ENCODE results near the gene KMT5B.
A peak's percentile ranks its signal among the peaks of the same experiment; 100 is the strongest.
"Not testable (repeated sequence)": the region's sequence is repeated elsewhere in the genome, so short reads cannot be mapped to it uniquely, and the experiment has no call there.

The KMT5B gene

GRCh38 chr11:68213135-68213515 is at the start of gene KMT5B:
Gene KMT5B, minus strand, starts transcription at chr11:68213296. Its CDS starts 23,220 bp downstream, at chr11:68190076.
- DNase-seq (ENCODE audit: low read depth) = peak; percentile 24

GRCh38 chr11:68262544-68262827 is 49.4 kb upstream of the KMT5B start:
- no peak for DNase-seq (ENCODE audit: low read depth)

DNA sequence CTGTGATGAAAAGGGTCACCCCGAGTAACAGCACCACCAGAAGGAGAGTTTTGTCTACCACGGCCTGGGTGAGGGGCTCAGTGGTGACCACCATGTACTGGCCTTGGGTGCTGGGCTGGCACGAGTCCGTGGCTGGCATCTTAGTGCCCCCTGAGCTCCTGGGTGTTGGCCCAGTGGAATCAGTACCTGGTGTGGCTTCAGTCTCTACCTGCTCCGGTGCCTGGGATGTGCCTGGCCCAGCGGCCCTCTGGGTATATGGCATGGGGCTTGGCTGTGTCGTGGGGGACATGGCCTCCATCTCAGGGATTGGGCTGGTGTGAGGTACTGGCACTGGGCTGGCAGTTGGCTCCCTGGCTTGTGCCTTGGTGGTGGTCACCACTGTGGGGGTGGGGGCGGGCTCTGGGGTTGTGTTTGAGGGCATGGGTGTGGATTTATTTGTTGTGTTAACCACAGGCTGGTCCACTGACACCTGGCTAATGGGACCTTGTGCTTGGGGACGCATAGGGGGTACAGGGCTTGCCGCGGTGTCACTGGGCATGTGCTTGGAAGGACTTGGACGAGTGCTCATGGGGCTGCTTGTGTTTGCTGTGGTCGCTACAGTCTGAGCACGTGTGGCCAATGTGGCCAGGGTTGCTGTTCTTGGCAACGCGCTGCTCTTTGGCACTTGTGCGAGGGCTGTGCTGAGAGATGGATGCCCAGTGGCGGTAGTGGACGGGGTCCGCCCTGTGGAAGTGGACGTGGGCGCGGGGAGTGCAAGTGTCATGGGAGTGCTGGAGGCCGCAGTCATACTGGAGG is 48.9 kb upstream of the KMT5B start:
- DNase-seq (ENCODE audit: low read depth) = no peak

DNA sequence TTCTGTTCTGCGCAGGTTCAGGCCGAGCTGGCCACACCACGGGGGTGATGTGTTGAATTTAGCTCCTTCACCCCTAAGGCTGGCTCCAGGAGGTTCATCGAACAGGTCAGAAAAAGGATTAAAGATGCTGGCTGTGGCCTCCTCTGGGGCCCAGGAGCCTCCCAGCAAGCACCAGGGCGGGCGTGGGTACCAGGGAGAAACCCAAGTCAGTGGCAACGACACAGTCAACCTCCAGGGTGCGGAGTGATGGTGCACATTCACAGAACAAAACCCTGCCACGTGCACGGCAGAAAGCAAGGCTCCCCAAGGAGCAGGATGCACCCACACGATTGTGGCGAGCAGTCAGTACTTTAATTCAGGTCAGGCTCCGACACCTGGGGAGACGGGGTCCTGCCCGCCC is 47.9 kb upstream of the KMT5B start:
- DNase-seq (ENCODE audit: low read depth) = no peak

GRCh38 chr11:68260484-68260883 is 47.4 kb upstream of the KMT5B start:
- no peak for DNase-seq (ENCODE audit: low read depth)

DNA sequence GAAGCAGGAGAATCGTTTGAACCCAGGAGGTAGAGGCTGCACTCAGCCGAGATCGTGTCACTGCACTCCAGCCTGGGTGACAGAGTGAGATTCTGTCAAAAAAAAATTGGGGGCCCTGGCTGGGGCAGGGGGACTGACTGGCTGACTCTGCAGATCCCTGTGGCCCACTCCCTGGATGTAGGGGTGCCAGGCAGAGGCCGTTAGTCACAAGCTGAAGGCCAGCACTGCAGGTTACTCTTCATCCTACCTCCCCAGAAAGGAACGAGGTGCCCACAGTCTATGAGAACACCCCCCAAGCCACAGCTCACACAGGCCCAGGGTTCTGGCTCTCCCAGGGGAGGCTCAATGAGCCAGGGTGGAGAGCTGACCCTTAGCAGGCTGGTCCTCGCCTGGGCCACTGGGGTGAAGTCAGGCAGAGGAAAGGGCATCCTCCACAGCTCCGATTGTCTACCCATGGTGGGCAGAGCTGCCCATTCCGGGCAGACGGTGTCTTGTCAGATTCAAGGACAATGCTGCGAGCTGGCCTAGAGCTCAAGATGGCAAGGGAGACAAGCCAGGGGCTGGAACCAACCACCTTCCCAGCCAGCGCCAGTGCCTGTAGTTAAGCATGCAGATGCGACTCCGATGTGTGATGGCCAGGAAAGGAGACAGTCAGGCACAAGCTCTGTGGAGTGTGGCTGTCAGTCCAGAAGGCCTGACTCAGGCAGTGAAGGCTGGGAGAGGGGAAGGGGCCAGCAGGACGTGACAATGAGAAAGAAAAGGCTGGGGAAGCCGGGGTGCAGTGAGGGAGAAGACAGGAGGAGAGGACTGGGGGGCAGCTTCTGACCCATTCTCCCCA is 46.2 kb upstream of the KMT5B start:
- no peak for DNase-seq (ENCODE audit: low read depth)

GRCh38 chr11:68258363-68258765 is 45.3 kb upstream of the KMT5B start:
- DNase-seq (ENCODE audit: low read depth) = no peak

GRCh38 chr11:68257477-68258362 is 44.6 kb upstream of the KMT5B start:
- peak; percentile 80 for DNase-seq (ENCODE audit: low read depth)

GRCh38 chr11:68256331-68256741 is 43.2 kb upstream of the KMT5B start:
- no peak for DNase-seq (ENCODE audit: low read depth)

DNA sequence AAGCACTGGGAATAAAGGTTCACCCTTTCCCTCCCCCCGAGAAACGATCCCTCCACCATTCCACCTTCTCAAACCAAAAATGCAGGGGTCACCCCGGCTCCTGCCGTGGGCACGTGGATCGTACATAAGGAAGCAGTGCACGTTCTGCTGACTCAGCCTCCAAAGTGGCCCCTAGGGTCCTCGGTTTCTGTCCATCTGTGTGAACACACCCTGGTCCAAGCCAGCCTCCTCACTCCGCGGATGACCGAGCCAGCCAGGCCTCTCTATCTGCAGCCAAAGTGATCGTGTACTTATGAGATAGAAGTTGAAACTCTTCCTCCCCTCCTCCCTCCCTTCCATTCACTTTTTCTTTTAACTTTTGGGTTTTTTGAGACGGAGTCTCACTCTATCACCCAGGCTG is 42.4 kb upstream of the KMT5B start:
- DNase-seq (ENCODE audit: low read depth) = no peak

- DNase-seq (ENCODE audit: low read depth) = no peak
Measured at GRCh38 chr11:68254421-68254820, 41.3 kb upstream of the KMT5B start.

DNA sequence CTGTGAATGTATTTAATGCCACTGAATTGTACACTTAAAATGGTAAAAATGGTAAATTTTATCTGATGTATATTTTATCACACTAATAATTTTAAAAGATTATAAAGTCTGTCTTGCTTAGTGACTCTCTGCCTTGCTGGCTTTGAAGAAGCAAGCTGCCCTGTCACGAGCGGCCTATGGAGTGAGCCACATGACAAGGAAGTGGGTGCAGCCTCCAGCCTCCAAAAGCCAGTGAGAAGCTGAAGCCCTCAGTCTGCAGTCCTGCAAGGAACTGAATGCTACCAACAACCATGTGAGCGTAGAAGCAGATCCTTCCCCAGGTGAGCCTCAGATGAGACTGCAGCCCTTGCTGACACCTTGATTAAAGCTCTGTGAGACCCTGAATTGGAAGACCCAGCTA is 38.7 kb upstream of the KMT5B start:
- no peak for DNase-seq (ENCODE audit: low read depth)

DNA sequence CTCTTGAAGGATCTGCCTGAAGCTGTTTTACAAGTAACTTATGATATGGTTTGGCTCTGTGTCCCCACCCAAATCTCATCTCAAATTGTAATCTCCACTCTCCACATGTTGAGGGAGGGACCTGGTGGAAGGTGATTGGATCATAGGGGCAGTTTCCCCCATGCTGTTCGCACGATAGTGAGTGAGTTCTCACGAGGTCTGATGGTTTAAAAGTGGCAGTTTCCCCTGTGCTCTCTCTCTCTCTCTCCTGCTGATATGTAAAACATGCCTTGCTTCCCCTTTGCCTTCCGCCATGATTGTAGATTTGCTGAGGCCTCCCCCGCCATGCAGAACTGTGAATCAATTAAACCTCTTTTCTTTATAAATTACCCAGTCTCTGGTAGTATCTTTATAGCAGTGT is 31.8 kb upstream of the KMT5B start:
- not testable (repeated sequence) for DNase-seq (ENCODE audit: low read depth)

- not testable (repeated sequence) for DNase-seq (ENCODE audit: low read depth)
Measured at GRCh38 chr11:68243847-68244246, 30.8 kb upstream of the KMT5B start.

- DNase-seq (ENCODE audit: low read depth) = no peak
Measured at GRCh38 chr11:68242616-68243015, 29.5 kb upstream of the KMT5B start.

DNA sequence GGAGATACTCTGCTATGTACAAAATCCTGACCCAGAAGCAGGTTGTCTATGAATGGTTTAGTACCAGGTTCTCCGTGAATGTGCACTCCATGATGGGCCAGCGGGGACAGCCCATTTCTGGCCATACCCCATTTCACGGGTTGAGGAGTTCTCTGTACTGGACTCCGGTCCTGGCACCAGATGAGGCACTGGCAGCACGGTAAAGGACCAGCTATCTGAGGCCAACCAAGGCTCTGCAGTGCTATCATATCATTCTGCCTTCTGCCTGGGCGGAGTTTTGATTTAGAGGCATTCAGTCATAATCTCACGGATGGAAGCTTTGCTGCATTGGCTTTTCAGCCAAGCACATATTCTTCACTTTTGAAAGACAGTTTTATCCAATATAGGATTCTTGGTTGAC is 18.5 kb upstream of the KMT5B start:
- DNase-seq (ENCODE audit: low read depth) = no peak

DNA sequence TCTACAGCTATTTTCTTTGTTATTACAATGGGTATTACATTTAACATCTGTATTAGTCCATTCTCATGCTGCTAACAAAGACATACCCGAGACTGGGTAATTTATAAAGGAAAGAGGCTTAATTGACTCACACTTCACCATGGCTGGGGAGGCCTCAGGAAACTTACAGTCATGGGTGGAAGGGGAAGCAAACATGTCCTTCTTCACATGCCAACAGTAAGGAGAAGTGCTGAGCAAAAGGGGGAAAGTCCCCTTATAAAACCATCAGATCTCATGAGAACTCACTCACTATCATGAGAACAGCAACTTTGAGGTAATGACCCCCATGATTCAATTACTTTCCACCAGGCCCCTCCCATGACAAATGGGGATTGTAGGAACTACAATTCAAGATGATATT is 16.5 kb upstream of the KMT5B start:
- DNase-seq (ENCODE audit: low read depth) = no peak

- no peak for DNase-seq (ENCODE audit: low read depth)
Measured at GRCh38 chr11:68226421-68226820, 13.3 kb upstream of the KMT5B start.

- no peak for DNase-seq (ENCODE audit: low read depth)
Measured at GRCh38 chr11:68224606-68225005, 11.5 kb upstream of the KMT5B start.

GRCh38 chr11:68223275-68223674 is 10.2 kb upstream of the KMT5B start:
- no peak for DNase-seq (ENCODE audit: low read depth)

GRCh38 chr11:68221406-68221805 is 8.3 kb upstream of the KMT5B start:
- DNase-seq (ENCODE audit: low read depth) = no peak

- no peak for DNase-seq (ENCODE audit: low read depth)
Measured at GRCh38 chr11:68216171-68216938, 3.3 kb upstream of the KMT5B start.
